HG02852 (cell line): Measurements from ENCODE around the gene ST8SIA6.
"Not testable (repeated sequence)": the region's sequence is repeated elsewhere in the genome, so short reads cannot be mapped to it uniquely, and the experiment has no call there.

Experiments used
- ATAC-seq: cut with Tn5 transposase; IDR thresholded peaks from one replicate; pipeline ENCODE4 v1.9.1; 2021; ENCODE audit warnings: mild to moderate bottlenecking, moderate library complexity; ENCODE audit not compliant: unreplicated experiment

The ST8SIA6 gene

DNA sequence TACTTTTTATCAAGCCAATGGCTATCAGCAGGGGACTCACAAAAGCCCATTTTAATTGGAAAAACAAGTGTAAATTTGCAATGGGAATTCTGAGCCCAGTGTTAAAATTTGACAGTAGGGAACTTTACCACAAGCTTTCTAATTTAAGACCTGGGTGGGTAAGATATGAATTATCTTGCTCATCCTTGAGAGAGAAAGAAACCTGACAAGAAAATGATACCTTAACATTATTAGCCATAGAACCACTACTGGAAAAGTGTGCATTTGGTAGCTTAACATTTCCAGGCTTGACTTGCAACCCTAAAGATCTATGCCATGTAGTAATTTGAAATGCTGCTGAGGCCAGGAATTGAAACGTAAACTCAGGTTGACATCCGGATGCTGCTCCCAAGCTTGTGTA lies 2.7 kb upstream of the ST8SIA6 start:
- ATAC-seq: no peak

DNA sequence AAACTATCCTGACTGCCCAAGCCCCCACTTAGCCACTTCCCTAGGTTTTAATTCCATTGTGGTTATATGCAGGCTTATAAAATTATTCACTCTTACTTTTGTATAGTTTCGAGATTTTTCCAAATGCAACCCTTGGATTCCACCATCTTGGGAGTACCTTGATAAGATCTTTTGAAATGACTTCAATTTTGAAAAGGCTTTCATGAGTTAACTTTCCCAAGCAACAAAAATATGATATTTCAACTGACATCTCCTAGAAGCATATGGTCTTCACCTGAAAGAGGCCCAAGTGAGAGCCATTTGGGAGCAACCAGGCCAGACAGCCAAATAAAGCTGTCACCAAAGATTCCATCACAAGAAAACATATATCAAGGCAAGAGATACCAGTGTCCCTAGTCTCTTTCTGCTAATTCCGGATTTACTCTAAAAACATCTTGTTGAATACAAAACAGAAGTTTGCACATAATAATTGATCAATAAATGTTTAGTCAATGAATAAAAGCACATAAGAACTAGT lies 1.7 kb upstream of the ST8SIA6 start:
- no peak for ATAC-seq

DNA sequence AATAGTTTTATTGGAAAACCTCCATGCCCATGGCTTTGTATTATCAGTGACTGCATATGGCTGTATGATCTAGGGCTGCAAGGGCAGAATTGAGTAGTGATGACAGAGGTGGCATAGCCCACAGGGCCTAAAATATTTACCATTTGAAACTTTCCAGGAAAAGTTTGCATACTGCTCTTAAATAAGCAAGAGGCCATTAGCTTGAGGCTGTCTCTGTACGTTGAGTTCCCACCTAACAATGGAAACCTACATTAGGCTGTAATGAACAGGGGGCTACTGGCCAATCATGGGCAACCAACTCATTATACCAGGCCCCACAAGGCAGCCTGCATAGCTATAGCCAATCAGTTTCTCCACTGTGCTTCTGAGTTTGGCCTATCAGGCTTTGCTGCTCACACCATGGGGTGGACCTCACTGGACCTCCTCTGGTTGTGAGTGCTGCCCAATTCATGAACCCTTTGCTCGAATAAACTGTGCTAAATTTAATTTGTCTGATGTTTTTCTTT lies 673 bp upstream of the ST8SIA6 start:
- ATAC-seq: no peak

DNA sequence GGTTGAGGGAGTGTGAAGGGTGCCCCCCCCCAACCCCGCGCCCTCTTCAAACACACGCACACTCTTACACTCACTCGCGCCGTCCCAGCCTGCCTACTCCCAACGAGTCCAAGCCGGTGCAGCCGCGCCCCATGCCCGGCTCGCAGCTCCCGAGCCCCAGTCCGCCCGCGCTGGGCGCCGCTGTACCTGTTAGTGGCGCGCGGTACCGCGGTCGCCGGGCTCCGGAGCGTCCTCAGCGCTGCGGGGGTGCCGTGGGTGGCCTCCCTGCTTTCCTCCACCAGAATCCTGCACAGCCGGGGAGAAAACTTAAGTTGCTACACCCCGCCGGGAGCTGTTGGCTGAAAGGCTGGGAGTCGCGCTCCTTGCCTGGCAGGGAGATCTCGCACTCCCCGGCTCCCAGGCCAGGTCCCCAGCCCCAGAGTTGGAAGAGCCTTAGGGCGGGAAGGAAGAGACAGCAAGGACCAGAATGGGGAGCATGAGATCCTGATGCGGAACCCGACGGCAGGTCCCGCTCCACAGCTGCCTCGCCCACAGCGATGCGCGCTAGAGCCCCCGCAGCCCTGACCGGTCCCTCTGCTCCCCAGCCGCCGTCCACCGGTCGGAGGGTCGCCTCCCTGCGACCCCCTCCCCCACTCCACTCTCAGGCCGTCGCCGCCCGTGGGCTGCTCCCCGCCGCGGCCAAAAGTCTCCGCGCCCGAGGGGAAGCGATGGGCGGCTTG lies 863 bp downstream of the ST8SIA6 start:
- ATAC-seq: peak; percentile 30

DNA sequence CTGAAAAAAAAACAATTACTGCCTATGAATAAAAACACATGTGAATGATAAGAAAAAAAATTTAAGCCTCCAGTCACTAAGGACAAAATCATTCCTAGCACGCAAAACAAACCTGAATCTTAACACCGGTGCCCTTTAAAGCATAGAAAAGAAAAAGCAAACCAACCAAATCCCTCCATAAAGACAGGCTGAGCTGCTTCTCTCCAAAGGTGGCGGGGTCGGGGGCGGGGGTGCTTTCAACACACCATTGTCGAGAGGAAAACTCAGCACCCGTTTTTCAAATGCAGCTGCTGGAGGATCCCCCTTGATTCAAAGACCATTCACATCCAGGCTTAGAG lies 1.4 kb downstream of the ST8SIA6 start:
- no peak for ATAC-seq

DNA sequence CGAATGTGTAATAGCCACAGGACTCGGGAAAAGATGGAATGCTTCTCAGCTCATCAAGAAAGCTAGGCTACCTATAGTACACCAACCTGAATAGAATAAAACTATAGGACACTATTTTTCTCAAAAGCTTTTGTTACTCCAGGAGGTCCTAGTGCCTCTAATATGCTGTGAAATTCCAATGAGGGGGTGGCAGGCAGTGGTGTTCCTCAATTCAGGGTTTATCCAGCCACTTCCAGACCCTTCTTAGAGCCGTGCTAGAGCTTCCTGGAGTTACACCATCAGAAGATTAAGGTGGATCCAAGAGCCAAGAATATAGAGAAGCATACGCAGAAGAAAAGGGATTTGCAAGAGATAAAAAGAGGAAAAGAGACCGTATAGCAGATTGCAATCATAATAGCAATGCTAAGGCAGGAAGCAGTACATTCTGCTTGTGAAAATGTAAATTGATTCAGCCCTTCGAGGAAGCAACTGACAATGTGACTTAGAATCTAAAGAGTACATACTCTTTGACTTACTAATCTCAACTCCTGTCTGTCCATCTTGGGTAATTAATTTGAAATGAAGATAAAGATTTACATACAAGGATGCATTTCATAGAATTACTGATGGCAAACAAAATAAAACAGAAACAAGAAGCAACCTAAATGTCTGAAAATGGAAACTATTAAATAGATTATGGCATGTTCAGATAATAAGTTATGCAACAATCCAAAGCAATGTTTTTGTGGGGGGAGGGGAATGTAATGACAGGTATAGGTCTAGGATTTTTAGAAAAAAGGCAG lies 2.1 kb downstream of the ST8SIA6 start:
- ATAC-seq: no peak

DNA sequence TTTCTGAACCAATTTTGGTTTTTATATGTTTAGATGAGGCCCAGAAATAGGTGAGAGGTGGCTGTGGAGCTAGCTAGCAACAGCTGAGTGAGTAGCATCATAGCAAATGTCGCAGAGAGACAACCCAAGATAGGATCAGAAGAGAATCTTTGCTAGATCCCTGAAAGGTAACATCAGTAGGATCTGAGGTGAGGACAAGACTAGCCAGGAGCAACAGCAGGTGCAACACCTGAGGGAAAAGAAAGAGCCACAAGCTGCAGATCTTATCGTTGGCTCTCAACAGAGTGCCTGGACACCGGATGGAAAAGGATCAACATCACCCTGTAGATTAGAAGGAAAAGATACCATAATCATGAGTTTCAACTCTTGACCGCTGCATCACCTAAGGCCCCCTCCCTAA lies 4.4 kb downstream of the ST8SIA6 start:
- ATAC-seq: no peak

DNA sequence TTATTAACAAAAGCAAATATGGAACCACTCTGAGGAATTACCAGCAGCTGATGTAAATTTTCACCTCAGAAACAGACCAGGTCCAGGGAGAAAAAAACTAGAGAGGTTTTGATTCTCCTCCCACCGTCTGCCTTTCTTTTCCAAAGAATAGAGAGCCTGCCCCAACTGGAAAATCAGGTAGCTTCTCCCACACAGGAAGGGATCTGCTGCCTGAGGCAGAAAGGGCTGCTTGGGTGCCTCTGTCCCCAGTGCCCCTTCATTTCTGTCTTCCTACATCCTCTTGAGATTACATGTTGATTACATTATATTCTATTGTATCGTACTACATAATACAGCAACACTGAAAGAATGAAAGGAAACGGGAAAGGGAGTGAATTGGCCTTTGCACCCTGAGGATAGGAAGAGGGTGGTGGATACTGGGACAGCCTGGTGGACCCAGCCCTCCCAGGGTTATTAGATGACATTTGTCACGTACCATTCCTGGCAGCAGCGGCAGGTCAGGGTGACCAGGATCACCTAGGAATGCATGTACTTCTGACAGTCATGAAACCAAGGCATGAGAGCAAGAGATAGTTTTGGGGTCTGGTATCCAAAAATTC lies 8.9 kb downstream of the ST8SIA6 start:
- no peak for ATAC-seq

DNA sequence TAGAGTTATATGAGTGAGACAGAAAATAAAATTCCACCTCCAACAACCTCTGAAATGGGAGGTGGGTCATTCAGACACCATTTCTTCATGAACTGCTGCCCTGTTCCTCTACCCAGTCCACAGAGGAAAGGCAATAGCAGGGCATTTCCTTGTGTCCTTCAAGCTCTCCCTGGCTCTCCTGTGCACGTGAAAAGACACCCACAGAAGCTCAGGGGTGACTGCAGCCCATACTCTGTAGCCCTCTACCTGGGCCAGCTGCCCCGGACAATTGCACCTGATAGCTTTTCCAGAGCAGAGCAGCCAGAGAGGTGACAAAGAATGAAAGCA lies 10.0 kb downstream of the ST8SIA6 start:
- ATAC-seq: no peak

DNA sequence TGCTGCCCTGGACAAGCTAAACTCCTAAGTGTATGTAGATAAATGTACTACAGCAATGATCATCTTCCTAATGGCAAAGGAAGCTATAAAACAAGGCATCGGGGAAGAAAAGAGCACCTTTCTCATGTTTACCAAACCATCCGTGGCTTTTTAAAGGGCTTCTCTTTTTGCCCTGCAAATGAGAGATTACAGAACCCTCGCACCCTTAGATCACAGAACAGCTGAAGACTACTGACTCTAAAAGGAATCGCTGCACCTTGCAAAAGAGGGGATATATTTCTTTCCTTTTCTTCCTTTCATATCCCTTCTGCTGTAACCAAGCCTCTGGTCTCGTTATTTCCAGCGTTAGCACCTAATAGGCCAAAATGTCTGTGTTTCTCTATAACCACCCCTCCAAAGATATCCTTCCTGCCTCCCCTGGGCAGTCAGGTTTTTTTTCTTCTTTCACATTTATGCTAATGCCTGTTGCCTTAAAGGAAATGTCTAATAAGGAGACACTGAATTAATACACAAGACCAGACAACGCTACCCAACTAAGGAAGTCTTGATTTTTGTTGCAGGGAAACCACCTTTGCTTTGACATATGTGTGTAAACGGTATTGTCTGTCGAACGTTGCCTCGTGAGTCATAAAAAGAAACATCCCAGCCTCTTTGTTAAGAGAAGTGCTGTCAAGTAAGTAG lies 10.5 kb downstream of the ST8SIA6 start:
- peak; percentile 97 for ATAC-seq

DNA sequence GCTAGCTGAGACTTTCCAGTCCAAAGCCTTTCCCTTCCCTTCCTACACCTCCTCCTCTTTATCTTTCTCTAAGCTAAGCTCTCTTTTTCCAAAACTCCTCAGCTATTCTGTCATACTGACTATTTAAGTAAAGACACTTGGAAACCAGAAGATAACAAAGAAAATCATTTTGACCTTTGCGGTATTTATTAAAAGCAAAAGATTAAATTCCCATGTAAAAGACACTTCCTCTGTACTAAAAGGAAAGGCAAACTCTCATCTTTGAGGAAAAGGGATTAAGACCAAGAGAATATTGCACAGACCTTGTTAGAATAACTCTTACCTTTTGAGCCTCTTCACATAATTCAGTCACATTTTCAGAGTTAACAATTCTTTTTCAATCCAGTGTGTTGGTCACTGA lies 15.8 kb downstream of the ST8SIA6 start:
- ATAC-seq: no peak

DNA sequence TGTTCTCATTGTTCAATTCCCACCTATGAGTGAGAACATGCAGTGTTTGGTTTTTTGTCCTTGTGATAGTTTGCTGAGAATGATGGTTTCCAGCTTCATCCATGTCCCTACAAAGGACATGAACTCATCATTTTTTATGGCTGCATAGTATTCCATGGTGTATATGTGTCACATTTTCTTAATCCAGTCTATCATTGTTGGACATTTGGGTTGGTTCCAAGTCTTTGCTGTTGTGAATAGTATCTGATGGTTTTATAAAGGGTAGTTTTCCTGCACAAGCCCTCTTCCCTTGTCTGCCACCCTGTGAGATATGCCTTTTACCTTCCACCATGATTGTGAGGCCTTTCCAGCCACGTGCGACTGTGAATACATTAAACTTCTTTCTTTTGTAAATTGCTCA lies 17.8 kb downstream of the ST8SIA6 start:
- not testable (repeated sequence) for ATAC-seq

DNA sequence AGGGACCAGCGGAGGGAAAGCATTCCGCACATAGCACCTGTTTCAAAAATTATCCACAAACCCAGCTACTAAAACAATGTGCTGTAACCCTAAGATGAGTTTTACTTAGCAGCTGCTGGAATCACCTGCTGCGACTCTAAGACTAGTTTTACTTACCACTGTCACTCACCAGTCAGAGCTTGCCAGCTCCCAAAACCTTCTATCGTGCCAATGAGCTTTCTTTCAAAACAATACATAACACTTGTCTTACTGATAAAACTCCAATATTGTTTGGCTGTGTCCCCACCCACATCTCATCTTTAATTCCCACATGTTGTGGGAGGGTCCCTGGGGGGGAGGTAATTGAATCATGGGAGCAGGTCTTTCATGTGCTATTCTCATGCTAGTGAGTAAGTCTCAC lies 18.4 kb downstream of the ST8SIA6 start:
- ATAC-seq: no peak

DNA sequence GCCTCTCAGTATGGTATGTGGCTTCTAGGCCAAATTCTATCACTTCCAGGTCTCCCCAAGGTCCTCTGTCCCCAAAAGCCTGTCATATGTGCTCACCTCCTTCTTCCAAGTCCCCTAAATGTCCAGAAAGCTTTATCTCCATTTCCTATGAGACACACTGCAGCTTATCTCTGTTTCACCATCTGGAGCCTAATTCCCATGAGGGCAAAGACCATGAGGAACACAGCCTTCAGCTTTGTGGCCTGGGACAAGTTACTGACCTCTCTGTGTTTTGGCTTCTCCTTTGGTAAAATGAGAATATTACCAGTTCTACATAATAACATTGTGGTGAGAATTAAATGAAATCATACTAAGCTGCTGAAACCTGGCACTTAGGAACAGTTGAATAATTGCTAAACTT lies 19.2 kb downstream of the ST8SIA6 start:
- ATAC-seq: no peak

DNA sequence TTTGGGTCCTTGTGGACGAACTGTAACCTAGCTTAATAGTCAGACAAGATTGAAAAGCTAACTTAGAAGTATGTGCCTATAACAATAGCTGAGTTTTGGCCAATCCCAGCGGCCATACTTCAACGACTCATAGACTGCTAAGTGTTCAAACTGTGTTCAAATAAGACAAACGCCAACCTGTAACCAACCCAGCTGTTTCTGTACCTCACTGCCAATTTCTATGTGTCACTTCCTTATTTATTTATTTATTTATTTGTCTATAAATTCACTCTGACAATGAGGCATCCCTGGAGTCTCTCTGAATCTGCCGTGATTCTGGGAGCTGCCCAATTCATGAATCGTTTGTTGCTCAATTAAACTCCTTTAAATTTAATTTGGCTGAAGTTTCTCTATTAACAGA lies 21.7 kb downstream of the ST8SIA6 start:
- no peak for ATAC-seq

DNA sequence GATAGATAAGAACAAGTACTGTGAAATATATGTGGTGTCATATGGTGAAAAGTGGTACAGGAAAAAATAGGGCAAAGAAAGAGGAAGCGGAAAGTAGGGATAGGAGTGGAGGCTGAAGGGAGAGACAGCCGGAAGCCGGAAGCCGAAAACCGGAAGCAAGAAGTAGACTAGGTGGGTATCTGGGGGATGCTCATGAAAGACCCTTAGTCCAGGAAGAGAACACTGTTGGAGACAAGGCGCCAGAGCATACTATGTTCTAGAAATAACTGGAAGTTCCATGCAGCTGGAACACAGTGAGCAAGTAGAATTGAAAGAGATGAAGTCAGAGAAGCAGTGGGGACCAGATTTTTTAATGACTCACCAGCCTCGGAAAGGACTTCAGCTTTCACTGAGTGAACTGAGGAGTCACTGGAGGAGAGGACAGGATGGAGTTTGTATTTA lies 22.5 kb downstream of the ST8SIA6 start:
- ATAC-seq: no peak

DNA sequence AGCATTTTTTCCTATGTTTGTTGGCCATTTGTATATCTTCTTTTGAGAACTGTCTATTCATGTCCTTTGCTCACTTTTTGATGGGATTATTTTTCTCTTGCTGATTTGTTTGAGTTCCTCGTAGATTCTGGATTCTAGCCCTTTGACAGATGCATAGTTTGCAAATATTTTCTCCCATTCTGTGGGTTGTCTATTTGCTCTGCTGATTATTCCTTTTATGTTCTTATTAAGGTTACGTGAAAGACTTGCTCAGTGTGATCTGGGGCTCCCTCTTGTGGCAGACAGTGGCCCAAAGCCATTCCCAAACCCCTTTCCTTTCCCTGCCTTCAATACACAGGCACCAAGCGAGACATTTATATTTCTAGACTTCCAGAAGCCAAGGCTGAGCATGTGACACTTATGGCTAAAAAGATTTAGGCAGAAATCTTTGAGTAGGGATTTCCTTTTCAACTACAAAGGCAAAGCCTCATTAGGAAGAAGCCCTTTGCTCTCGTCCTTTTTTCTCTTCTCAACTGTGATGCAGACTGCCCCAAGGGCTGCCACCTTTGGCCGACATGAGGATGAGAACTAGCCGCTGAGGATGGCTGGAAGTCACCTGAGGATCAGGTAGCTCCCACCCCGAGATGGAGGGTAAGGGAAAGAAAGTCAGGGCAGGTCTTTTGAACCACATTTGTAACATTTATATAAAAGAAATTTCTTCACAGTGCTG lies 23.6 kb downstream of the ST8SIA6 start:
- no peak for ATAC-seq

DNA sequence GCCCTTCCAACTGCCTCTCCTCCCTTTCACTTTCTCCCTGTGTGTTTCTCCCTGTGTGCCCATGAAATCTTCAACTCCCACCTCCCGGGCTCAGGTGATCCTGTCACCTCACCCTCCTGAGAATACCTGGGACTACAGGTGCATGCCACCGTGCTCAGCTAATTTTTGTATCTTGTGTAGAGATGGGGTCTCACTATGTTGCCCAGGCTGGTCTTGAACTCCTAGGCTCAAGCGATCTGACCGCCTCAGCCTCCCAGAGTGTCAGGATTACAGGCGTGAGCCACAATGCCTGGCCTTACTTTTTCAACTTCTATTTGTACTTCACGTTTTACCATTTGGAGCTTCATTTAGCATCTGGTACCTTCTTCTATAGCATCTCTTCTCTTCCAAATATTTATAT lies 24.9 kb downstream of the ST8SIA6 start:
- ATAC-seq: no peak

DNA sequence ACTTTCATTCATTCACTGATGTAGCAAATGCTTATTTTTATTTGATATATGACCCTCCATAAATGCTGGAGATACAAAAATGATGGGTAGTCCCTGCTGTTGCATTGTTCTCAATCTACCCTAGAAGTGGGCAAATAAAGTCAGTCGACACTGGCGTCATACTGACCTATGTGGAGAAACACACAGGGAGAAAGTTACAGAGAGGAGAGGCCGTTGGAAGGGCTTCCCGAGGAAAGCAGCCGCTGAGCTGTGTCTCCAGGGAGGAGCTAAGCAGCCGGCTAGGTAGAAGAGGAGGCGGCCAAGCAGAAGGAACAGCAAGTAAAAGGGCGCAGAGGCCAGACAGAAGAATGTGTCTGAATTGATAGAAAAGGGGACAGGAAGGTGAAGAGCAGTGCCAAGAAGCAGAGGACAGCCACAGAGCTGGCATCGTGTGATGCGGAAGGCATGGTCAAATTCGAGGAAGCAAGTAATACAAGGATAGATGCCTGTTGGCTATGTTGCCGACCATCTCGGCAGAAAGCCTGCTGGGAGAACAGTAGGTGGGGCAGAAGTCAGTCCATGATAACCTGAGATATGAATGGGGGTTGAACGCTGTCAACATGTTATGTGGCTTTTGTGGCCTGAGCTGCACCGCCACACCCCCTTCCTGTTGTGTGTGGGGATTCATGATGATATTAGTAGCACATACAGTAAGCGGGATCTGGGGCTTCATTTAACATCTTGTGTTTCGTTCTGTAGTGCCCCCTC lies 25.9 kb downstream of the ST8SIA6 start:
- no peak for ATAC-seq
